ENCODE measurements around the gene MATK.
A peak's percentile ranks its signal among the peaks of the same experiment; 100 is the strongest.
"Not testable (repeated sequence)": the region's sequence is repeated elsewhere in the genome, so short reads cannot be mapped to it uniquely, and the experiment has no call there.

The MATK gene

DNA sequence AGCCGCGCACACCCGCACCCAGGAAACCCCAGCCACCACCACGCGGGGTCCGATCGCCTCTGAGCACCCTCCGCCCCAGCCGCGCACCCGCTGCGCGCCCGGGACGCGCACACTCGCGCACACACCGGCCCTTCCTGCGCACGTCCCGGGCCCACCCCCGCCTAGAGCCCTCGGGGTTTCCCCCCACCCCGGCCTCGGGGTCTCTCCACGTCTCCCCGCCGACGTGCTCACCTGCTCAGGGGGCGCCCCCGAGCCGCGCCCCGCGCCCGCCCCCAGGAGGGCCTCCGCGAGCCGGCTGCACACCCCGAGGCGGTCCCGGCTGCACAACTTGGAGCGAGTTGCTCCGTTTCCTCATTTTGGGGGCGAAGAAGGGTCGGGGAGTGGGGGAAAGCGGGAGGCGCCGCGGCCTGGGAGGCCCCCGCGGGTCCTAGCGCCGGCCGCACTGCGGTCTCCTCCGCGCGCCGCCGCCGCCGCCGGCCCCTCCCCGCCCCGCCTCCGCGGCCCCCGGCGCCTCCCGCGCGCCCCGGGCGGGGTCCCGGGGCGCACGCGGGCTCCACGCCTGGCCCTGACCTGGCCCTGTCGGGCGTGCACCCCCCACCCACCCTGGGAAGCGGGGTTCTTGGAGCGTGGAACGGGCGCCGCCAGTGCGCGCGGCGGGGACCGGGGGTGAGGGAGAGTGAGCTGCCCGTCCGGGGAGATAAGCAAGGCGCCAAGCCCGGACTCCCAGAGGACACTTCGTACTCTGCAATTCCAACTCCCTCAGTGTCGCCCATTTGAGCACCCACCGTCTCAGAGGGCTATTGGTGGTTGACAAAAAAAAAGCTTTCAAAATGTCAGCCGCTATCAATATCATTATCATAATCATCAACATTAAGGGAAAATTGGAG is at the start of gene MATK:
Gene MATK (minus strand): TSS at position 444 of the 887 bp plus-strand sequence. CDS start 1,246 bp downstream, outside the sequence.
- peak; percentile 51 for DNase-seq

DNA sequence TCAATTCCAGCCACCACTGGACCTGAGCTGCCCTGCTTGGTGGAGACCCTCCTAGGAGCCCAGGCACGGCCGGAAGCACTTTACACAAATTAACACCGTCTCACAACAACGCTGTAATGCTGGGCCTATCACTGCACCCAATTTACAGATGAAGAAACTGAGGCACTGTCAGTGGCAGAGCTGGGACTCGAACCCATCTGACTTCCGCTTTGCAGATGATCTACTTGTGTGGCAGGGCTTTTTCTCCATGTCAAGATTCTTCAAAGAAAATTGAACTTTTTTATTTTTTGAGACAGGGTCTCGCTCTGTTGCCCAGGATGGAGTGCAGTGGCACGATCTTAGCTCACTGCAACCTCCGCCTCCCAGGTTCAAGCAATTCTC is 48.9 kb upstream of the MATK start:
- DNase-seq = no peak

DNA sequence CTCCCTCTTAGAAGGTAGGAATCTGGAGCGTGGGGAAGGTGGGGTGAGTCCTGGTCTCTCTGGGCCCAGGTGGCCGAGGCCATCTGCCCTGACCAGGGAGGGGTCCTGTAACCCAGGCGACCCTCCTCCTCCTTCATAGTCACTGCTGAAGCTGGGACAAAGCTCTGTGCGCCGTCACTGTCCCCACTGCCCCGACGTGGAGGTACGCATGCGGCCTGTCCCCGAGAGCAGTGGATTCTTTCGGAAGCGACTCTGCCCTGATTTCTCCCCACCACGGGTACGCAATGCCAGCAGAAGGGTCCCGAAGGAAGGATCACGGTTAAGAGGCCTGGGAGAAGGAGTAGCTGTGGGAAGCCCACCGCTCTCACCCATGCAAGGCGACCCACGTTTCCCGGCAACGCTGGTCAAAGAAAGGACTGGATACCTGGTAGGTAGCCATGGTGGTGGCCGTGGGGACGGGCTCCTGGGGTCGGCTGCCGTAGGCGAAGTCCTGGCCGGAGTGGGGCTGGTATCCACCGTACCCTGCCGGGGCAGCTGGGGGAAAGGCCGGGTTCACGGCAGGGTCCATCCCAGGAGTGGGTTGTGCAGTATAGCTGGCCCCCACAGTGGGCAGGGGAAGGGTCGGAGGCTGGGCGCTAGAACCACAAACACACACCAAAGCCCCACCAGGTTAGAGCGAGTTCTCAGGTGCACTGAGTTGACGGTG is 48.3 kb upstream of the MATK start:
- DNase-seq = no peak

- DNase-seq = no peak
Observed at GRCh38 chr19:3833578-3834348, 47.6 kb upstream of the MATK start.

DNA sequence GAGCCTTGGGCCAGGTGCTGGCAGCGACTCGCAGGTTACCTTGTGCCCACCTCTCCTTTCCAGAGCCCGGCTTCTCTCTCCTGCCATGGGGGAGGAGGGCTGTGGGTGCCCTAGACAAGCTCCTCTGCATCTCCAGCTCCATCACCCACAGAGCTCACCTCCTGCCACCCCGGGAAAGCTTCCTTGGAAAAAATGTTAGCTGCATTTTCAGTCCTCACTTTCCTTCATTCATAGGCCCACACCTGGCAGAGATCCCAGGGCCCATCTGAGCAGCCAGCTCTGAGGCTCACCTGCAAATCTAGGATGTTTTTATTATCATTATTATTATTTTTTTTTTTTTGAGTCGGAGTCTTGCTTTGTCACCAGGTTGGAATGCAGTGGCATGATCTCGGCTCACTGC is 45.8 kb upstream of the MATK start:
- no peak for DNase-seq

- DNase-seq = no peak
Observed at GRCh38 chr19:3831601-3832000, 45.4 kb upstream of the MATK start.

DNA sequence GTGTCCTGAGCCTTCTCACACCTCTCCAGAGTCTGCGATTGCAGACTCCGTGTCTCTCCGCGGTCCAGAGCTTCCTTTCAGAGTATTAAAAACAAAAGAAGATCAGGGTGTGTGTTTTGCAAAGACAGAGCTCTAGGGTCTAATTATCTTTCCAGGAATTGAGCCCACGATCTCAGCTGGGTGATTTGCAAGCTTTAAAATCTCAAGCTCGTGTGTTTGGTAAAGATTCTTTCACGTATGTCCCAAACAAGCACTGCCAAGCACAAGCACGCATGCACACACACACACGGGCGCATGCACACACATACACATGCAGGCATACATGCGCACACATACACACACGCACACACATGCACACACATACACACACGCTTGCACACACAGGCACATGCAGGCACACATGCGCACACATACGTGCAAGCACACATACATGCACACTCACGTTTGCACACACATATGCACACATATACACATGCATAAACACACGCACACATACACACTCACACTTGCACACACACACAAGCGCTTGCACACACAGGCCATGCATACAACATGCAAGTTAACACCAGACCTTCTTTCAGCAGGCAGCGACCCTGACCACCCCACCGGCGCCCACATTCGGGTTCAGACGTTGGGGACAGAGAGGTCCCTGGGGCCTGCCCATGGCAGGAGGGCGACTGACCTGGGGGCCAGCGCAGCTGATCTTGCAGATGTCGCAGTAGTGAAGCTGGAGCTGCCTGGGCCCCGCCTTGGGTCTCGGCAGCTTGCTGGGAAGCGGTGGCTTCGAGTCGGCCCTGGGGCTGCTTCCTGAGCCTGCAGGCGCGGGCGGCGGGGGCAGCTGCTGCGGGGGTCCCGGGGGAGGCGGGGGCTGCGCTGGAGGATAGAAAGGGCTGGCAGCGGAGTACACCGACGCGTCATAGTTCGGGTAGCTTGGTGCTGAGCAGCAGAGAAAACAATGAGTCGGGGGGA is 44.7 kb upstream of the MATK start:
- DNase-seq = no peak

GRCh38 chr19:3827306-3827705 is 41.1 kb upstream of the MATK start:
- no peak for DNase-seq

- DNase-seq = no peak
Observed at GRCh38 chr19:3826163-3826562, 40.0 kb upstream of the MATK start.

GRCh38 chr19:3825286-3825956 is 39.2 kb upstream of the MATK start:
- no peak for DNase-seq

DNA sequence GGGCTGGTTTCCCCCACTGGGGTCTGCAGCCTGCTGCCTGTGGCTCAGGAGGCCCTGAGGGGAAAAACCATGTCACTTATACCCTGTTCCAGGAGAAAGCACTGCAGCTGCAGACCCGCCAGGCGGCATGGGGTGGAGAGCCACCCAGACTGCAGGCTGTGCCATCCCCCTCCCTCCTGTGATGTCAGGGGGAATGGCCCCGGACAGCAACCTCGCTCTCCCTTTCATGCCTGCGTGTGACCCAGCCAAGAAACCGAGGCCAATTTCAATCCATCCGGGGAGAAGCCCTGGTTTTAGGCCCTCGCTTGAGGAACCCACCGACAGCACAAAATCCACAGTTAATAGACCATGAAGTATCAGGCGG is 37.2 kb upstream of the MATK start:
- DNase-seq = no peak

DNA sequence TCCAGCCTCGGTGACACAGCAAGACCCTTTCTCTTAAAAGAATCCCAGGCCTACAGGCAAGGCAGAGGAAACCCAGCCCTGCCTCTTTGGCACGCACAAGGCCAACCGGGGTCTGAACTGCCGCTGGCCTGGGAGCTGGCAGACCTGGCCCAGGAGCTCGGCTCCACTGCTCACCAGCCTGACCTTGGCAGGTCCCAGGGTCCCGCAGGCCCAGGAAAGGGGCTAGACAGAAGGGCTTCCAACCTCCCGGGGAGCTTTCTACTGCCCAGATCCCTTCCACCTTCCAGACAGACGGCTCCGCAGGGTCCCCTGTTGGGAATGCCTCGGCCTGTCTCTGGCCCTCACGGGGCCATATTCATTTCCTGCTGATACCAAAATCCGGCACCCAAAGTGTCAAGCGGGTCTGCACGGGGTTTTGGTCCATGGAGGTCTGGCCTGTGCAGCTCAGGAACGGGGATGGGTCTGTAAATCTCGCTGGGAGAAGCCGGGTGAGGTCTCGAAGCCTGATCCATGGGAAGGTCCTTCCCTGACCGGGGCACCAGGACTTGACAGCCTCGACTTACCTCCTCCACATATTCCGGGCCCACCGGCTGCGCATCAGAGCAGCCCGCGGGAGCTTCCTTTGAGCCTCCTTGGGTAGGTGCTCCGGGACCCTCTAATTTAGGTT is 36.6 kb upstream of the MATK start:
- DNase-seq = no peak

DNA sequence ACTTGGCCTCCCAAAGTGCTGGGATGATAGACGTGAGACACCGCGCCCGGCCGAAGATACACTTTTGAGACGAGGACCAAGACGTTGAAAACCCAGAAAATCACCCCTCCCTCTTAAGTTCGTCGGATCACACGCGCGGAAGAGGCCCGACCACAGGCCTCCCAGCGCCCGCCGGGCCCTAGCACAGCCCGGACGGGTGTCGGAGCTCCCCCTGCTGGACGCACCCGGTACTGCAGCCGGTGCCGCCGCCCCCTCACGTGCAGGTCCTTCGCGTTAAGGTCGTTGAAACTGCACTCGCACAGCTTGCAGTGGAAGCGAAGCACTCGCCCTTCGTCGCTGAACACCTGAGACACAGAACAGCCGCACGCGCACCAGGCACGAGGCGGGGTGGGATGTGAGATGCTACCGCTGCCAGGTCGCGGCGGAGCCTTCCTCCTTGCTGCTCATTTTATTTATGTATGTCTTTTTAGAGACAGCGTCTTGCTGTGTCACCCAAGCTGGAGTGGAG is 35.7 kb upstream of the MATK start:
- peak; percentile 90 for DNase-seq

DNA sequence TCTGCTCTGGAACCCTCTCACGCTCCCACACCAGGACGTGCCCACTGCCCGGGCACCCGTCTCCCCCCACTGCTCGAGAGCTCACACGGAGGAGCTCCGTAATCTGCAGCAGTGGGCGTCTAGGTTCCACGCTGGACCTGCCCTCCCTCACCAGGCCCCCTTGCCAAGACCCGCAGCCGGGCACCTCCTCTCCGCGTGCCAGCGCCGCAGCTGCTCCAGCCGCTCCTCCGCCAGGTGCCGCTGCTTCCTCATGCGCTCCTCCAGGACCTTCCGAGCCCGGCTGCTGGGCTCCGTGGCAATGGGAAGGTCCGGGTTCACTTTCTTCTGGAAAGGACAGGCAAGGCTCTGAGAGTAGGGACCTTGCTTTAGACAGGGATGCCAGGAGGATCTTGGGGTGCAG is 35.0 kb upstream of the MATK start:
- DNase-seq = no peak

- DNase-seq = no peak
Observed at GRCh38 chr19:3819989-3820388, 33.8 kb upstream of the MATK start.

GRCh38 chr19:3818918-3819317 is 32.7 kb upstream of the MATK start:
- DNase-seq = no peak

GRCh38 chr19:3818466-3818865 is 32.3 kb upstream of the MATK start:
- DNase-seq = peak; percentile 69

GRCh38 chr19:3817761-3818160 is 31.6 kb upstream of the MATK start:
- no peak for DNase-seq

DNA sequence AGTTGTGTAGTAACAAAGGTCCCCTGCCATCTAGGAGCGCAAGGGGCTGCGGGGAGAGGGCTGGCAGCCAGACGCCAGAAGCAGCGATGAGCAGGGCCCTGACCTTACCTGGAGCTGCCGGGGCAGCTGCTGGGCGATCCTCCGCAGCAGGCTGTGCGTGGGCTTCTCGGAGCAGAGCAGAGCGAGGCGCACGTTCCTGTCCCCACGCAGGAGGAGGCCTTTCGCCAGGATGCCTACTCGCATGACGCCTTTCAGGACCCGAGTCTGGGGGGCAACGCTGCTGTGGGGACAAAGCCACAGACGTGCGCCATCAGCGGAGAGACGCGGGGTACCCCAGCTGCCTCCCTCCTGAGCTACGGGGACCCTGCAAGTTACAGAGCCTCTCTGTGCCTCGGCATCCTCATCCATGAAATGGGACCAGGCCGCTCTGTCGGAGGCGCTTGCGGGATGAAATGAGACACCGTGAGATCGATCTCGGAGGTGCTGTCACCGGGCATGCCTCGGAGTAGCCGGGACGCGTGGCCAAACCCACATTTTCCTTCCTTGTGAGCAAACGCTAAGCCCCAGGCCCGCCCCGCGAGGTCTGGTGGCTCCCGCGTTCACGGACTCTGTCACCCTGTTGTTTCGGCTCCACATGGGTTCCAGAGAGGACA is 30.5 kb upstream of the MATK start:
- no peak for DNase-seq

DNA sequence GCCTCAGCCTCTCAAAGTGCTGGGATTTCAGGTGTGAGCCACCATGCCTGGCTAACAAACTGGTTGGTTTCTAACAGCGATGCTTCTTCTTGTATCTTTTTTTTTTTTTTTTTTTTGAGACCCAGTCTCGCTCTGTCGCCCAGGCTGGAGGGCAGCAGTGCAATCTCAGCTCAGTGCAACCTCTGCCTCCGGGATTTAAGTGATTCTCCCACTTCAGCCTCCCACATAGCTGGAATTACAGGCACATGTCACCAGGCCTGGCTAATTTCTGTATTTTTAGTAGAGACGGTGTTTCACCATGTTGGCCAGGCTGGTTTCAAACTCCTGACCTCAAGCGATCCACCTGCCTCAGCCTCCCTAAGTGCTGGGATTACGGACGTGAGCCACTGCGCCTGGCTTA is 30.0 kb upstream of the MATK start:
- DNase-seq = not testable (repeated sequence)
